ENCODE data around the gene SHPK. TPM values are rescaled to one million over a fixed set of nuclear protein-coding genes. Genes with fewer than 3 reads are reported as not detected.
"Not testable (repeated sequence)": the region's sequence is repeated elsewhere in the genome, so short reads cannot be mapped to it uniquely, and the experiment has no call there.

Gene SHPK
- total RNA-seq, 2 experiments from 2014 or later = 12.3 to 12.4 TPM

- Mint-ChIP-seq H3K9me3 (no peaks in the 10 kb centered on the region), H3K27ac (no peak overlapping the region), H3K4me3 (no peak overlapping the region), H3K4me1 (ENCODE audit: low read depth) (no peaks in the 10 kb centered on the region), H3K36me3 (peaks cover 6% of the 10 kb centered on the region), H3K27me3 (no peaks in the 10 kb centered on the region)
- CTCF ChIA-PET = interaction anchor here (2.2 kb wide), 1 partner anchor 32 kb away, joined by 7 read pairs; no protein-coding TSS in a partner anchor
- POLR2A ChIA-PET = no interaction called here
- intact Hi-C loops (cut with micrococcal nuclease) = no loop called here
- no peak for DNase-seq
Observed at GRCh38 chr17:3571043-3571900, 64.8 kb downstream of the SHPK start.

DNA sequence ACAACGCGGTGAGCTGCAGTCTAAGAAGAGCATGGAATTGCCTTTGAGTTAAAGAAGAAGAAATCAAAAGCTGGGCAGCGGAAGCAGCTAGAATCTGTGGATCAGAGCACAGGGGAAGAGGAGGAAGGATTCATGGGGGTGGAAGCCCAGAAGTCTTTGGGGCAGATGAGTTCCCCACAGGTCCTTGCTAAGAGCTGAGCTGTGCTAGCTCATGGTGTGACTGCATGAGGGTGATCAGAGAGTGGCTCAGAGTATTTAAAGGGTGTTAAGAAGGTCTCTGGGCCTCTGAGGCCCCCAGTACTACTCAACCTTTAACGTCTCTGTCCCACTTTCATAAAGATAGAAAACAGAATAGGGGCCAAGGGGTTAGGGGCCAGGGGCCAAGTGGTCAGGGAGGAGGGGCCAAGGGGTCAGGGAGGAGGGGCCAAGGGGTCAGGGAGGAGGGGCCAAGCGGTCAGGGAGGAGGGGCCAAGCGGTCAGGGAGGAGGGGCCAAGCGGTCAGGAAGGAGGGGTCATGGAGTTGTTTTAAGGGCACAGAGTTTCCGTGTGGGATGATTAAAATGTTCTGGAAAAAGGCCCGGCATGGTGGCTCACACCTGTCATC is 66.4 kb downstream of the SHPK start:
- intact Hi-C loops (cut with micrococcal nuclease) = no loop called here
- Mint-ChIP-seq H3K27me3 (no peaks in the 10 kb centered on the region), H3K4me1 (ENCODE audit: low read depth) (no peaks in the 10 kb centered on the region), H3K36me3 (peaks cover 8% of the 10 kb centered on the region), H3K27ac (no peak overlapping the region), H3K9me3 (no peaks in the 10 kb centered on the region), H3K4me3 (no peak overlapping the region)
- CTCF ChIA-PET = no interaction called here
- POLR2A ChIA-PET = no interaction called here
- no peak for DNase-seq

DNA sequence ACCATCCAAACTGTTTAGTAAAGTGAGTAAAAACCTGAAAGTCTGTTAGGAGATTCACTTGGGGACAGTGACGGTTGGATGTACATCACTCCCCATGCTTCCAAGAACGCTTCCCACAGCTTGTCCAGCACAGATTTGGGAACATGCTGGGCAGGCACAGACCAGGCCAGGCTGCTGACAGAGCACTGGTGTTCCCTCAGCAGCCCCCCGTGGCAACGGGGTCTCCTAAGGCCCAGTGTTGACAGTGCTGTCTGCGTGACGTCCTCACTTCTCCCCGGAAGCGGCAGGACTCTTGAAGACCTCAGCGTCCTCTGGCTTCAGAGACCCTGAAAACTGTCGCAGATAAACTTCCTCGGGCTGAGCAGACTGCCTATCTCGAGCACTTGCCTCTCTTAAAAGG is 69.5 kb downstream of the SHPK start:
- CTCF ChIA-PET = no interaction called here
- no peak for DNase-seq
- H3K9me3 Mint-ChIP-seq = no peaks in the 10 kb centered on the region

DNA sequence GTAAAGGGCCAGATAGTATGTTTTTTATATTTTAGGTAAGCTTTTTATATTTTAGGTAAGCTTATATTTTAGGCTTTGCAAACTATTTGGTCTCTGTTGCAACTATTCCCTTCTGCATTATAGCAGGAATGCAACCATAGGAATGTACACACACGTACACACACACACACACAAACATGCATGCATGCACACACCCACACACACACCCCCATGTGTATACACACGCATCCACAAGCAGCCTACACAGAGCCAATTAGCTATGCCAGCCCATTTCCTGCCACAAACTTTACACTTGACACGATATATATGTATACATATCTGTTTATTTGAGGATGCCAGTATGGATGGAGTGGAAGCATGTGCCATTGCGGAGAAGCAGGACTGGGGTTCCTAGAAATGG is 70.9 kb downstream of the SHPK start:
- Mint-ChIP-seq H3K9me3 (no peaks in the 10 kb centered on the region), H3K27ac (no peak overlapping the region), H3K27me3 (no peaks in the 10 kb centered on the region), H3K4me1 (ENCODE audit: low read depth) (peaks cover 10% of the 10 kb centered on the region), H3K36me3 (peaks cover 8% of the 10 kb centered on the region), H3K4me3 (no peak overlapping the region)
- POLR2A ChIA-PET = no interaction called here
- DNase-seq = no peak
- CTCF ChIA-PET = no interaction called here
- intact Hi-C loops (cut with micrococcal nuclease) = no loop called here

More for the DNA sequence above, 69.5 kb downstream of the SHPK start:
- Mint-ChIP-seq H3K4me1 (ENCODE audit: low read depth) (peaks cover 10% of the 10 kb centered on the region), H3K4me3 (no peak overlapping the region), H3K36me3 (peaks cover 8% of the 10 kb centered on the region), H3K27me3 (no peaks in the 10 kb centered on the region), H3K27ac (no peak overlapping the region)
- POLR2A ChIA-PET = no interaction called here
- intact Hi-C loops (cut with micrococcal nuclease) = no loop called here

- H3K27me3 Mint-ChIP-seq; DNase-seq; intact Hi-C loops (cut with micrococcal nuclease); H3K36me3 Mint-ChIP-seq; H3K9me3 Mint-ChIP-seq; H3K27ac Mint-ChIP-seq; H3K4me3 Mint-ChIP-seq; CTCF ChIA-PET; POLR2A ChIA-PET: not testable (repeated sequence)
- peaks cover 12% of the 10 kb centered on the region for H3K4me1 Mint-ChIP-seq (ENCODE audit: low read depth)
Observed at GRCh38 chr17:3564241-3564640, 71.8 kb downstream of the SHPK start.

DNA sequence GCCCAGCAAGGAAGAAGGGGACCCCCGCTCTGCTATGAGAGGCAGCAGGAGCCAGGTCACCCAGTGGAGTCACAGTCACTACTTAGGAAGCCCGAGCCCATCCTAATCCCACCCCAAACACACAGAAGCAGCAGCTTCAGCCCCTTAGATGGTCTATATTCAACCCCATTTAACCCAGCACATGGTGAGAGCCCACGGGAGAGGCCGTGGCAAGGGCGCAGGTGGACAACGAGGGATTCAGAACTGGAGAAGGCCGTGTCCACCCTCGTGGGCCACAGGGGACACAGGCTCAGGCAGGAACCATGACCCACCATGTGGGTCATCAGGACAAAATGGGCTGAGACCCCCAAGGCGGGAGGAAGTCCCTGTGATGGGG is 76.8 kb downstream of the SHPK start:
- Mint-ChIP-seq H3K36me3 (no peaks in the 10 kb centered on the region), H3K27ac (peak overlapping the region; percentile 77), H3K4me3 (no peak overlapping the region), H3K9me3 (no peaks in the 10 kb centered on the region), H3K4me1 (ENCODE audit: low read depth) (peaks cover 35% of the 10 kb centered on the region), H3K27me3 (peaks cover 2% of the 10 kb centered on the region)
- intact Hi-C loops (cut with micrococcal nuclease) = loop anchor here (5.0 kb wide), 1 partner anchor 83 kb away; no protein-coding TSS in a partner anchor
- ChIA-PET CTCF (no interaction called here), POLR2A (interaction anchor here (1.3 kb wide), 2 partner anchors 81 to 519 kb away, joined by 3 to 4 read pairs; no protein-coding TSS in a partner anchor)
- DNase-seq = no peak

- H3K36me3 Mint-ChIP-seq = no peaks in the 10 kb centered on the region
- no peaks in the 10 kb centered on the region for H3K9me3 Mint-ChIP-seq
- peaks cover 2% of the 10 kb centered on the region for H3K27me3 Mint-ChIP-seq
- H3K4me3 Mint-ChIP-seq = no peak overlapping the region
- intact Hi-C loops (cut with micrococcal nuclease) = loop anchor here (5.0 kb wide), 1 partner anchor 84 kb away; no protein-coding TSS in a partner anchor
- peak overlapping the region; percentile 77 for H3K27ac Mint-ChIP-seq
- ChIA-PET CTCF (no interaction called here), POLR2A (interaction anchor here (1.3 kb wide), 2 partner anchors 81 to 519 kb away, joined by 3 to 4 read pairs; no protein-coding TSS in a partner anchor)
- peak; percentile 85 for DNase-seq
- peaks cover 35% of the 10 kb centered on the region for H3K4me1 Mint-ChIP-seq (ENCODE audit: low read depth)
Observed at GRCh38 chr17:3558603-3559269, 77.3 kb downstream of the SHPK start.

Other genes starting within 250 kb of the SHPK start
- 1 to 10 TPM; 2.4 to 2.7 TPM for gene OR3A2, start 249.9 kb downstream of the SHPK start, total RNA-seq
- not detected for gene OR1E1, start 237.8 kb downstream of the SHPK start, total RNA-seq
- not detected for gene OR3A3, start 224.9 kb downstream of the SHPK start, total RNA-seq
- not detected for gene OR1E2, start 202.4 kb downstream of the SHPK start, total RNA-seq
- gene SPATA22, start 164.4 kb downstream of the SHPK start, total RNA-seq = not detected
- not detected for gene ASPA, start 160.3 kb downstream of the SHPK start, total RNA-seq
- under 1 TPM; 0.77 to 0.97 TPM for gene TRPV3, start 78.4 kb downstream of the SHPK start, total RNA-seq
- 1 to 10 TPM; 2.9 to 3.0 TPM for gene TRPV1, start 26.8 kb downstream of the SHPK start, total RNA-seq
- 10 to 100 TPM; 17.7 to 19.8 TPM for gene CTNS, start 510 bp upstream of the SHPK start, total RNA-seq
- gene TAX1BP3, start 32.3 kb upstream of the SHPK start, total RNA-seq = 10 to 100 TPM; 23.7 to 24.5 TPM
- 10 to 100 TPM; 49.3 to 55.4 TPM for gene EMC6, start 32.6 kb upstream of the SHPK start, total RNA-seq
- 10 to 100 TPM; 37.6 to 43.2 TPM for gene P2RX5, start 59.9 kb upstream of the SHPK start, total RNA-seq
- gene HASPIN, start 87.7 kb upstream of the SHPK start, total RNA-seq = 10 to 100 TPM; 22.0 to 22.7 TPM
- gene ITGAE, start 164.9 kb upstream of the SHPK start, total RNA-seq = 10 to 100 TPM; 32.8 to 34.4 TPM
- gene NCBP3, start 210.0 kb upstream of the SHPK start, total RNA-seq = 10 to 100 TPM; 38.8 to 42.4 TPM

All from activated CD4-positive, alpha-beta memory T cell treated with anti-CD3 and anti-CD28 coated beads for 36 hours (primary cell).